Neural cell (in vitro differentiated cells): ENCODE data around the gene P2RY14. TPM values are rescaled to one million over a fixed set of nuclear protein-coding genes. Genes with fewer than 3 reads are reported as not detected.

Experiments
- H2AFZ ChIP-seq: fragments of 200-600, 300-800 bp; sonication (generic), shearing (Covaris generic); 2 replicates; pipeline ENCODE4 v1.6.0; 2014; ENCODE audit warnings: low read depth, mild to moderate bottlenecking, antibody characterized with exemption, low read length, moderate library complexity
- H3F3A ChIP-seq: fragments of 200-600 bp; shearing (Covaris generic); 2 replicates; pipeline ENCODE4 v1.6.1; 2016; ENCODE audit warnings: mild to moderate bottlenecking, moderate library complexity, mixed read lengths, antibody characterized with exemption, low read length; ENCODE audit not compliant: insufficient read depth, poor library complexity, severe bottlenecking
- H3K27ac ChIP-seq: fragments of 200-600, 300-800 bp; sonication (generic), shearing (Covaris generic); 2 replicates; pipeline ENCODE4 v1.5.1; 2014; ENCODE audit warnings: mild to moderate bottlenecking, low read length, moderate library complexity
- H3K27me3 ChIP-seq: fragments of 300-800, 200-600 bp; sonication (generic), shearing (Covaris generic); 2 replicates; pipeline ENCODE4 v1.6.0; 2014; ENCODE audit warnings: mild to moderate bottlenecking, low read depth, low read length, moderate library complexity; ENCODE audit not compliant: insufficient read depth
- H3K36me3 ChIP-seq: fragments of 300-800, 200-600 bp; sonication (generic), shearing (Covaris generic); 2 replicates; pipeline ENCODE4 v1.5.1; 2014; ENCODE audit warnings: mild to moderate bottlenecking, antibody characterized with exemption, low read length, moderate library complexity; ENCODE audit not compliant: insufficient read depth
- H3K4me2 ChIP-seq: fragments of 300-800, 200-600 bp; sonication (generic), shearing (Covaris generic); 2 replicates; pipeline ENCODE4 v1.6.0; 2014; ENCODE audit warnings: mild to moderate bottlenecking, low read length
- H3K4me3 ChIP-seq: fragments of 300-800, 200-600 bp; sonication (generic), shearing (Covaris generic); 2 replicates; pipeline ENCODE4 v1.5.1; 2014; ENCODE audit warnings: mild to moderate bottlenecking, low read length, moderate library complexity
- H3K79me2 ChIP-seq: fragments of 200-600 bp; shearing (Covaris generic); replicated peaks from 2 replicates; pipeline ENCODE4 v1.6.0; 2014; ENCODE audit warnings: mild to moderate bottlenecking, low read length, moderate library complexity; ENCODE audit not compliant: insufficient read depth
- H3K9ac ChIP-seq: fragments of 300-800, 200-600 bp; sonication (generic), shearing (Covaris generic); 2 replicates; pipeline ENCODE4 v1.6.1; 2016; ENCODE audit warnings: mild to moderate bottlenecking, low read length, mixed read lengths
- H3K9me2 ChIP-seq: fragments of 200-600 bp; shearing (Covaris generic); 2 replicates; pipeline ENCODE4 v1.6.1; 2016; ENCODE audit warnings: mild to moderate bottlenecking, low read length, mixed read lengths; ENCODE audit not compliant: insufficient read depth
- H3K9me3 ChIP-seq: fragments of 200-600, 300-800 bp; sonication (generic), shearing (Covaris generic); 2 replicates; pipeline ENCODE4 v1.6.1; 2016; ENCODE audit warnings: mild to moderate bottlenecking, mixed run types, low read length, moderate library complexity, mixed read lengths
- H4K20me1 ChIP-seq: fragments of 200-600 bp; shearing (Covaris generic); 2 replicates; pipeline ENCODE4 v1.6.1; 2016; ENCODE audit warnings: mild to moderate bottlenecking, mixed run types; ENCODE audit not compliant: insufficient read depth
- CTCF ChIP-seq: fragments of 450-650 bp; IDR thresholded peaks from 2 replicates; pipeline ENCODE4 v1.5.1; 2014; ENCODE audit warnings: antibody characterized with exemption, mild to moderate bottlenecking, moderate library complexity; ENCODE audit not compliant: poor library complexity, severe bottlenecking
- EP300 ChIP-seq: fragments of 450-650 bp; conservative IDR thresholded peaks from 2 replicates; pipeline ENCODE4 v1.6.1; 2014; ENCODE audit warnings: antibody characterized with exemption, mild to moderate bottlenecking, moderate library complexity; ENCODE audit not compliant: poor library complexity, severe bottlenecking
- EZH2 ChIP-seq: fragments of 200-600, 300-800 bp; shearing (Covaris generic), sonication (generic); IDR thresholded peaks from 2 replicates; pipeline ENCODE4 v1.6.1; 2014; ENCODE audit warnings: antibody characterized with exemption, low read length, borderline replicate concordance, mild to moderate bottlenecking; ENCODE audit not compliant: insufficient read depth, poor library complexity, severe bottlenecking
- MXI1 ChIP-seq: fragments of 450-650 bp; conservative IDR thresholded peaks from 2 replicates; pipeline ENCODE4 v1.6.1; 2014; ENCODE audit warnings: antibody characterized with exemption, mild to moderate bottlenecking; ENCODE audit not compliant: poor library complexity, severe bottlenecking
- POLR2AphosphoS5 ChIP-seq: IDR thresholded peaks from 2 replicates; pipeline ENCODE4 v1.6.1; 2012
- RAD21 ChIP-seq: fragments of 450-650 bp; conservative IDR thresholded peaks from 2 replicates; pipeline ENCODE4 v1.6.1; 2014; ENCODE audit warnings: antibody characterized with exemption, mild to moderate bottlenecking, moderate library complexity
- REST ChIP-seq: IDR thresholded peaks from 2 replicates; pipeline ENCODE4 v1.6.1; 2012; ENCODE audit warnings: borderline replicate concordance
- SMC3 ChIP-seq: fragments of 450-650 bp; conservative IDR thresholded peaks from 2 replicates; pipeline ENCODE4 v1.6.1; 2014; ENCODE audit warnings: antibody characterized with exemption, mild to moderate bottlenecking, moderate library complexity; ENCODE audit not compliant: poor library complexity
- TAF1 ChIP-seq: IDR thresholded peaks from 2 replicates; pipeline ENCODE4 v1.6.1; 2012; ENCODE audit warnings: low read depth
- polyA plus RNA-seq: library from polyadenylated mRNA; depleted of rRNA; stranded (reverse); fragments of >200 nt; gene quantifications from 2 replicates; pipeline ENCODE4 v1.2.3, GENCODE V29; 2014

Gene P2RY14
- polyA plus RNA-seq, 1 donor from 2014 or later: not detected

DNA sequence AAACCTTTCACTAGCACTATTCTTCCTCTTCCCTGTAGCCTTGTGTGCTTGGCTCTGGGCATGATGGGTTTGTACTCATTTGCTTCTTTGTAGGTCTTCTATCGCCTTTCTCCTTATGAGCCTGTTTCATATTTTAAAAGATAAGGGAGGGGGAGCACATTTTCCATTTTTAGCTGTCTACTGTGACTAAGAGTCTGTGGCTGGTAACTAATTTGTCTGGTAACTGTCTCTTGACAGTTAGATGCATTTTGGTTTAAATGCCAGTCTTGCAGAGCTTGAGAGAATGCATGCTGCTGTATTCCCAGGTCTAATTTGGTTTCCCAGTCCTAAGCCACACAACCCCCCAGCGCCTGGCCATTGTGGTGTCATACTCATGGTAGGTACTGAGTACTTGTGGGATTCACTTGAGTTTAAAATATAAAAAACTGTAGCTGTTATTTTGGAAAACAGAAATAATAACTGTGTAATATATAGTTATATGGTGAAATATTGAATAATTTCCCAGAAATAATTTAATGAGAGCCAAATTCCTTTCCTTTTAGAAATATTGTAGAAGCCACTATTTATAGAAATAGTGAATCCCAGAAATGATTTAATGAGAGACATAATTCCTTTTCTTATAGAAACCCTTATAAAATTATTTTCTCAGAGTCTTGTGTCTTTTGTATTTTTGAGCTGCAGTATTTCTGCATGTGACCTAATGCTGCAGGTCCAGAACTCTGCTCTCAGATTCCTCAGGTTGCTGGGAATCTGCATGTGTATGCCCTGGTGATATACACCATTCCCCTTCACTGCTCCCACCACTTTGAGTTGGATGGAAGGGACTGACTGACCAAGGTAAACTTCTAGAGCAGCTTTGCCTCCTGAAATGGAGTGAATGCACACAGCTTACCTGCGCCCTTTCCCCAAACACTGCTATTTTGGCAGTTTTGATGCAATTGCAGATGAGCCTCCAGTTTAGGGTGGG, 61.4 kb downstream of the P2RY14 start:
- TF ChIP-seq TAF1: no peak
- TF ChIP-seq POLR2AphosphoS5: no peak
- no peak for TF ChIP-seq EP300
- no peak for TF ChIP-seq MXI1
- TF ChIP-seq CTCF: no peak
- no peak for TF ChIP-seq EZH2
- TF ChIP-seq RAD21: no peak
- no peak for TF ChIP-seq REST
- no peak overlapping the region for H3K27ac ChIP-seq
- no peaks in the 10 kb centered on the region for H3K9me2 ChIP-seq
- no peaks in the 10 kb centered on the region for H4K20me1 ChIP-seq
- no peaks in the 10 kb centered on the region for H3K36me3 ChIP-seq
- no peak overlapping the region for H3K9ac ChIP-seq
- no peaks in the 10 kb centered on the region for H3K79me2 ChIP-seq
- H3K4me2 ChIP-seq: no peak overlapping the region
- no peak overlapping the region for H2AFZ ChIP-seq
- no peaks in the 10 kb centered on the region for H3K27me3 ChIP-seq
- no peaks in the 10 kb centered on the region for H3F3A ChIP-seq
- H3K9me3 ChIP-seq: no peaks in the 10 kb centered on the region
- H3K4me3 ChIP-seq: no peak overlapping the region

DNA sequence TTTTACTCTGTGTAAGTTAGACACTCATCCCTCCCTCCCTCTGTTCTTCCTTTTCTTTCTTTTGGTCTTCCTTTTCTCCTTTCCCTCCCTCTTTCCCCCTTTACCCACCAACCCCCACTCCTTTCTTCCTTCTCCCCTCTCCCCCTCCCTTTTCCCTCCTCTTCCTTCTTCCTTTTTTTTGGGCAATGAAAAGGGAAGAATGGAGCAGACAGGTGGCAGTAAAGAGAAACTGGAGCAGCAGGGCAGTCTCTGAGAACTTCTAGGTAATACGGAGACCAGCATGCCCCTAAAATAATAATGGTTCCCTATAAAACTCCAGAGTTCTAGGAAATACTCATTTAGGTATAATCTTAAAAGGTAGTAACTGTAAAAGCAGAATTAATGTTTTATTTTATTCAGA, 63.9 kb downstream of the P2RY14 start:
- no peaks in the 10 kb centered on the region for H3K9me2 ChIP-seq
- H3F3A ChIP-seq: no peaks in the 10 kb centered on the region
- H3K4me2 ChIP-seq: no peak overlapping the region
- no peak overlapping the region for H2AFZ ChIP-seq
- TF ChIP-seq POLR2AphosphoS5 (no peak), REST (no peak), CTCF (no peak), EP300 (no peak), RAD21 (no peak), MXI1 (no peak), SMC3 (no peak), EZH2 (no peak), TAF1 (no peak)
- no peak overlapping the region for H3K9ac ChIP-seq
- H3K27ac ChIP-seq: no peak overlapping the region
- no peaks in the 10 kb centered on the region for H4K20me1 ChIP-seq
- H3K9me3 ChIP-seq: no peaks in the 10 kb centered on the region
- no peaks in the 10 kb centered on the region for H3K27me3 ChIP-seq
- H3K79me2 ChIP-seq: no peaks in the 10 kb centered on the region
- no peaks in the 10 kb centered on the region for H3K36me3 ChIP-seq
- H3K4me3 ChIP-seq: no peak overlapping the region
